GM12878 (cell line): ENCODE data around the gene ROR2.

Source experiments
- EZH2 ChIP-seq: IDR thresholded peaks from 2 replicates; pipeline ENCODE4 v1.6.1; 2012; ENCODE audit warnings: low read depth, mild to moderate bottlenecking, control low read depth, inconsistent platforms, low read length, borderline replicate concordance; ENCODE audit not compliant: control insufficient read depth
- POLR2A ChIP-seq: IDR thresholded peaks from 2 replicates; pipeline ENCODE4 v1.6.1; 2011; ENCODE audit warnings: low read depth, mild to moderate bottlenecking, low read length
- SIX5 ChIP-seq: IDR thresholded peaks from 2 replicates; pipeline ENCODE4 v1.6.1; 2011; ENCODE audit warnings: mild to moderate bottlenecking, low read depth, low read length, moderate library complexity; ENCODE audit not compliant: severe bottlenecking
- TF ChIP-seq, protein P1 (sequence below): IDR thresholded peaks from 2 replicates; pipeline ENCODE4 v1.6.1; 2011; ENCODE audit warnings: mild to moderate bottlenecking, low read depth, low read length, moderate library complexity; ENCODE audit not compliant: insufficient replicate concordance
- TF ChIP-seq, protein P2 (sequence below), 3 experiments: IDR thresholded peaks in 2 of 3; conservative IDR thresholded peaks in 1 of 3; 2 replicates each; pipeline ENCODE4 v1.5.1; 2011; ENCODE audit warnings: low read depth in 3 of 3, low read length in 3 of 3, mild to moderate bottlenecking in 3 of 3, control low read depth in 2 of 3, moderate library complexity in 2 of 3, inconsistent platforms in 1 of 3, mixed read lengths in 1 of 3; ENCODE audit not compliant: control insufficient read depth in 2 of 3, insufficient read depth in 1 of 3; ENCODE audit errors: extremely low read depth in 1 of 3
- TF ChIP-seq, protein P3 (sequence below): IDR thresholded peaks from 2 replicates; pipeline ENCODE4 v1.6.1; 2012; ENCODE audit warnings: mild to moderate bottlenecking, low read depth, low read length

DNA sequence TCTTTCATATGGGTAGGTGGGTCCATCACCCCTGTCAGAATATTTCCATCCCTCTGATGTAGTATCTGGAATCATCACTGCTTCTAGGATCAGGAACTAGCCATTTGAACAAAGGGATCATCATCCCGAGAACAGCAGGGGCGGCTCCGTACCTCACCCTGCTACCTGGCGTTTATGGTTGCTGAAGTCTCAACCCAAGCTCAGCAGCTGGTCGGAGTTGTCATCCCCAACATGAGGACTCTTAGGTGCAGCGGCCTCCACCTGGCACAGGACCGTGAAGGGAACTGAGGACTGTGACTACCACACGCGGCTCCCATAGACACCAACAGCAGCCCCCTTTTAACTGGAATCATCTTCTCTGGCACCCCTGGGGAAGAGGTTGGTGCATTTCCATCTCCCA is 35.1 kb downstream of the ROR2 start:
- TF ChIP-seq, protein P1, sequence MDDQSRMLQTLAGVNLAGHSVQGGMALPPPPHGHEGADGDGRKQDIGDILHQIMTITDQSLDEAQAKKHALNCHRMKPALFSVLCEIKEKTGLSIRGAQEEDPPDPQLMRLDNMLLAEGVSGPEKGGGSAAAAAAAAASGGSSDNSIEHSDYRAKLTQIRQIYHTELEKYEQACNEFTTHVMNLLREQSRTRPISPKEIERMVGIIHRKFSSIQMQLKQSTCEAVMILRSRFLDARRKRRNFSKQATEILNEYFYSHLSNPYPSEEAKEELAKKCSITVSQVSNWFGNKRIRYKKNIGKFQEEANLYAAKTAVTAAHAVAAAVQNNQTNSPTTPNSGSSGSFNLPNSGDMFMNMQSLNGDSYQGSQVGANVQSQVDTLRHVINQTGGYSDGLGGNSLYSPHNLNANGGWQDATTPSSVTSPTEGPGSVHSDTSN = no peak
- TF ChIP-seq, protein P2, sequence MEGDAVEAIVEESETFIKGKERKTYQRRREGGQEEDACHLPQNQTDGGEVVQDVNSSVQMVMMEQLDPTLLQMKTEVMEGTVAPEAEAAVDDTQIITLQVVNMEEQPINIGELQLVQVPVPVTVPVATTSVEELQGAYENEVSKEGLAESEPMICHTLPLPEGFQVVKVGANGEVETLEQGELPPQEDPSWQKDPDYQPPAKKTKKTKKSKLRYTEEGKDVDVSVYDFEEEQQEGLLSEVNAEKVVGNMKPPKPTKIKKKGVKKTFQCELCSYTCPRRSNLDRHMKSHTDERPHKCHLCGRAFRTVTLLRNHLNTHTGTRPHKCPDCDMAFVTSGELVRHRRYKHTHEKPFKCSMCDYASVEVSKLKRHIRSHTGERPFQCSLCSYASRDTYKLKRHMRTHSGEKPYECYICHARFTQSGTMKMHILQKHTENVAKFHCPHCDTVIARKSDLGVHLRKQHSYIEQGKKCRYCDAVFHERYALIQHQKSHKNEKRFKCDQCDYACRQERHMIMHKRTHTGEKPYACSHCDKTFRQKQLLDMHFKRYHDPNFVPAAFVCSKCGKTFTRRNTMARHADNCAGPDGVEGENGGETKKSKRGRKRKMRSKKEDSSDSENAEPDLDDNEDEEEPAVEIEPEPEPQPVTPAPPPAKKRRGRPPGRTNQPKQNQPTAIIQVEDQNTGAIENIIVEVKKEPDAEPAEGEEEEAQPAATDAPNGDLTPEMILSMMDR (IDR thresholded peaks at IDR 0.05 in 2 of 3, conservative IDR thresholded peaks at IDR 0.05 in 1 of 3; ENCODE audit: control insufficient read depth in 2 of 3, extremely low read depth in 1 of 3, insufficient read depth in 1 of 3, low read depth in 3 of 3, low read length in 3 of 3) = no peak
- TF ChIP-seq EZH2 (no peak), POLR2A (no peak), SIX5 (no peak)
- TF ChIP-seq, protein P3, sequence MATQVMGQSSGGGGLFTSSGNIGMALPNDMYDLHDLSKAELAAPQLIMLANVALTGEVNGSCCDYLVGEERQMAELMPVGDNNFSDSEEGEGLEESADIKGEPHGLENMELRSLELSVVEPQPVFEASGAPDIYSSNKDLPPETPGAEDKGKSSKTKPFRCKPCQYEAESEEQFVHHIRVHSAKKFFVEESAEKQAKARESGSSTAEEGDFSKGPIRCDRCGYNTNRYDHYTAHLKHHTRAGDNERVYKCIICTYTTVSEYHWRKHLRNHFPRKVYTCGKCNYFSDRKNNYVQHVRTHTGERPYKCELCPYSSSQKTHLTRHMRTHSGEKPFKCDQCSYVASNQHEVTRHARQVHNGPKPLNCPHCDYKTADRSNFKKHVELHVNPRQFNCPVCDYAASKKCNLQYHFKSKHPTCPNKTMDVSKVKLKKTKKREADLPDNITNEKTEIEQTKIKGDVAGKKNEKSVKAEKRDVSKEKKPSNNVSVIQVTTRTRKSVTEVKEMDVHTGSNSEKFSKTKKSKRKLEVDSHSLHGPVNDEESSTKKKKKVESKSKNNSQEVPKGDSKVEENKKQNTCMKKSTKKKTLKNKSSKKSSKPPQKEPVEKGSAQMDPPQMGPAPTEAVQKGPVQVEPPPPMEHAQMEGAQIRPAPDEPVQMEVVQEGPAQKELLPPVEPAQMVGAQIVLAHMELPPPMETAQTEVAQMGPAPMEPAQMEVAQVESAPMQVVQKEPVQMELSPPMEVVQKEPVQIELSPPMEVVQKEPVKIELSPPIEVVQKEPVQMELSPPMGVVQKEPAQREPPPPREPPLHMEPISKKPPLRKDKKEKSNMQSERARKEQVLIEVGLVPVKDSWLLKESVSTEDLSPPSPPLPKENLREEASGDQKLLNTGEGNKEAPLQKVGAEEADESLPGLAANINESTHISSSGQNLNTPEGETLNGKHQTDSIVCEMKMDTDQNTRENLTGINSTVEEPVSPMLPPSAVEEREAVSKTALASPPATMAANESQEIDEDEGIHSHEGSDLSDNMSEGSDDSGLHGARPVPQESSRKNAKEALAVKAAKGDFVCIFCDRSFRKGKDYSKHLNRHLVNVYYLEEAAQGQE = no peak
